ENCODE results near the gene KRTAP4-7.
"Not testable (repeated sequence)": the region's sequence is repeated elsewhere in the genome, so short reads cannot be mapped to it uniquely, and the experiment has no call there.

KRTAP4-7 gene

DNA sequence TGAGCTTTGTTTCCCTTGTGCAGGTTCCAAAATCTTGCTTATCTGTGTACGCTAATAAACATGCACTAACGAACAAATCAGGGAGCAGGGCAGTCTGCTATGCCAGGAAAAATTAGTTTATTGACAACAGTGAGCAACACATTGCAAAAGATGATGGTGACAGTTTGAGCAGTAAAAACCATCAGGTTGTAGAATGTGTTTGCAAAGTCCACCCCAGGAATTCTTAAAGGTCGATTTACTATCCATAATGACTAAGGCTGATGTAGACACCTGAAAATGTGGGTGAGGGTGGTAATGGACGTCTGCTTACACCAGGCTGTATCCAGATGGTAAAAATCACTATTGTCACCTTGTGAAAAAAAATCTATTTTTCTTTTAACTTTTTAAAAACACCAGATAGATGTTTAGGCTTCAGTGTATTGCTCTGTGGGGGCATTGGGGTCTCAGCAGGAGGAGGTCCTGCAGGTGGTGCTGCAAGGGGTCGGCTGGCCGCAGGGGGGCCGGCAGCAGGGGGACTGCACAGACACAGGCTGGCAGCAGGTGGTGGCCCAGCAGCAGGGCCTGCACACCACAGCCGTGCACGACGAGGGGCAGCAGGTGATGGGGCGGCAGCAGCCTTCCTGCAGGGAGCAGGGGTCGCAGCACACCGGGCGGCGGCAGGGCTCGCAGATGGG, 18.8 kb upstream of the KRTAP4-7 start:
- H3K4me1 ChIP-seq (ENCODE audit: control insufficient read depth, insufficient read depth, low read length, poor library complexity, severe bottlenecking); H3K9me3 ChIP-seq (ENCODE audit: control insufficient read depth, low read length); H3K36me3 ChIP-seq (ENCODE audit: control insufficient read depth, insufficient read depth, low read length); H3K27me3 ChIP-seq (replicated peaks; ENCODE audit: control insufficient read depth, insufficient read depth, low read length, poor library complexity, severe bottlenecking); DNase-seq; H3K4me3 ChIP-seq (ENCODE audit: insufficient read depth, low read depth, low read length, poor library complexity, severe bottlenecking); H3K27ac ChIP-seq (ENCODE audit: insufficient read depth, low read length, poor library complexity, severe bottlenecking): not testable (repeated sequence)

- Histone ChIP-seq H3K9me3 (ENCODE audit: control insufficient read depth, low read length) (no peaks in the 10 kb centered on the region), H3K27me3 (replicated peaks; ENCODE audit: control insufficient read depth, insufficient read depth, low read length, poor library complexity, severe bottlenecking) (peaks cover 2% of the 10 kb centered on the region), H3K4me1 (ENCODE audit: control insufficient read depth, insufficient read depth, low read length, poor library complexity, severe bottlenecking) (no peaks in the 10 kb centered on the region), H3K27ac (ENCODE audit: insufficient read depth, low read length, poor library complexity, severe bottlenecking) (no peak within 1 kb of the TSS), H3K4me3 (ENCODE audit: insufficient read depth, low read depth, low read length, poor library complexity, severe bottlenecking) (no peak within 1 kb of the TSS), H3K36me3 (ENCODE audit: control insufficient read depth, insufficient read depth, low read length) (no peaks in the 10 kb centered on the region)
- DNase-seq = no peak
These were observed 17.9 kb upstream of the KRTAP4-7 start, which contains the start of gene KRTAP2-4 for GRCh38 chr17:41065829-41066624. TSS of gene KRTAP2-4 (minus strand) at chr17:41065879. CDS start at chr17:41065845, 34 bp downstream.

GRCh38 chr17:41067281-41067680, 16.7 kb upstream of the KRTAP4-7 start:
- Histone ChIP-seq H3K4me1 (ENCODE audit: control insufficient read depth, insufficient read depth, low read length, poor library complexity, severe bottlenecking) (no peaks in the 10 kb centered on the region), H3K9me3 (ENCODE audit: control insufficient read depth, low read length) (no peaks in the 10 kb centered on the region), H3K27me3 (replicated peaks; ENCODE audit: control insufficient read depth, insufficient read depth, low read length, poor library complexity, severe bottlenecking) (no peaks in the 10 kb centered on the region), H3K36me3 (ENCODE audit: control insufficient read depth, insufficient read depth, low read length) (no peaks in the 10 kb centered on the region), H3K4me3 (ENCODE audit: insufficient read depth, low read depth, low read length, poor library complexity, severe bottlenecking) (no peak overlapping the region), H3K27ac (ENCODE audit: insufficient read depth, low read length, poor library complexity, severe bottlenecking) (no peak overlapping the region)
- no peak for DNase-seq

GRCh38 chr17:41069031-41069430, 14.9 kb upstream of the KRTAP4-7 start:
- Histone ChIP-seq H3K27me3 (replicated peaks; ENCODE audit: control insufficient read depth, insufficient read depth, low read length, poor library complexity, severe bottlenecking) (no peaks in the 10 kb centered on the region), H3K4me1 (ENCODE audit: control insufficient read depth, insufficient read depth, low read length, poor library complexity, severe bottlenecking) (no peaks in the 10 kb centered on the region), H3K9me3 (ENCODE audit: control insufficient read depth, low read length) (no peaks in the 10 kb centered on the region), H3K27ac (ENCODE audit: insufficient read depth, low read length, poor library complexity, severe bottlenecking) (no peak overlapping the region), H3K4me3 (ENCODE audit: insufficient read depth, low read depth, low read length, poor library complexity, severe bottlenecking) (no peak overlapping the region), H3K36me3 (ENCODE audit: control insufficient read depth, insufficient read depth, low read length) (no peaks in the 10 kb centered on the region)
- no peak for DNase-seq

GRCh38 chr17:41071606-41072360, 12.2 kb upstream of the KRTAP4-7 start:
- Histone ChIP-seq H3K4me3 (ENCODE audit: insufficient read depth, low read depth, low read length, poor library complexity, severe bottlenecking) (no peak overlapping the region), H3K27me3 (replicated peaks; ENCODE audit: control insufficient read depth, insufficient read depth, low read length, poor library complexity, severe bottlenecking) (peaks cover 7% of the 10 kb centered on the region), H3K36me3 (ENCODE audit: control insufficient read depth, insufficient read depth, low read length) (no peaks in the 10 kb centered on the region), H3K4me1 (ENCODE audit: control insufficient read depth, insufficient read depth, low read length, poor library complexity, severe bottlenecking) (no peaks in the 10 kb centered on the region), H3K9me3 (ENCODE audit: control insufficient read depth, low read length) (no peaks in the 10 kb centered on the region), H3K27ac (ENCODE audit: insufficient read depth, low read length, poor library complexity, severe bottlenecking) (no peak overlapping the region)
- no peak for DNase-seq

GRCh38 chr17:41073676-41074075, 10.3 kb upstream of the KRTAP4-7 start:
- no peak overlapping the region for H3K4me3 ChIP-seq (ENCODE audit: insufficient read depth, low read depth, low read length, poor library complexity, severe bottlenecking)
- no peaks in the 10 kb centered on the region for H3K4me1 ChIP-seq (ENCODE audit: control insufficient read depth, insufficient read depth, low read length, poor library complexity, severe bottlenecking)
- H3K9me3 ChIP-seq (ENCODE audit: control insufficient read depth, low read length) = no peaks in the 10 kb centered on the region
- no peaks in the 10 kb centered on the region for H3K36me3 ChIP-seq (ENCODE audit: control insufficient read depth, insufficient read depth, low read length)
- H3K27me3 ChIP-seq (replicated peaks; ENCODE audit: control insufficient read depth, insufficient read depth, low read length, poor library complexity, severe bottlenecking) = peaks cover 7% of the 10 kb centered on the region
- no peak for DNase-seq
- no peak overlapping the region for H3K27ac ChIP-seq (ENCODE audit: insufficient read depth, low read length, poor library complexity, severe bottlenecking)

- no peaks in the 10 kb centered on the region for H3K4me1 ChIP-seq (ENCODE audit: control insufficient read depth, insufficient read depth, low read length, poor library complexity, severe bottlenecking)
- H3K4me3 ChIP-seq (ENCODE audit: insufficient read depth, low read depth, low read length, poor library complexity, severe bottlenecking) = no peak overlapping the region
- no peaks in the 10 kb centered on the region for H3K36me3 ChIP-seq (ENCODE audit: control insufficient read depth, insufficient read depth, low read length)
- H3K27ac ChIP-seq (ENCODE audit: insufficient read depth, low read length, poor library complexity, severe bottlenecking) = no peak overlapping the region
- no peaks in the 10 kb centered on the region for H3K9me3 ChIP-seq (ENCODE audit: control insufficient read depth, low read length)
- peaks cover 7% of the 10 kb centered on the region for H3K27me3 ChIP-seq (replicated peaks; ENCODE audit: control insufficient read depth, insufficient read depth, low read length, poor library complexity, severe bottlenecking)
- no peak for DNase-seq
These were observed 7.2 kb upstream of the KRTAP4-7 start for GRCh38 chr17:41076788-41077187.

DNA sequence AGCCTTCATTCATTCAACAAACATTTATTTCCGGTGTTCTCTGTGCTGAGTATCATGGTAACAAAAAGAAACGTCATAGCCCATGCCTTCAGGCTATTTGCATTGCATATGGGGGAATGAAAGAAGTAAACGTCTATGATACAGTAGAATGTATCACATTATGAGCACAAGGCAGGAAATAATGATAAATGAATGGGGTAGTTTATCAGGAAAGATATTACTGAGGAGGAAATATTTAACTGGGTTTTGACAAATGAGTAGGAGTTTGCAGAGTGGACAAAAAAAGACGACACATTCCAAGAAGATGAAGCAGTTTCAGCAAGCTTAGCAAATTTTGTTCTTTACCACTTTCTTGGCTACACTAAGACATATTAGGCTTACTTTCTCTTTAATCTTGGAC, 1.3 kb upstream of the KRTAP4-7 start:
- Histone ChIP-seq H3K4me1 (ENCODE audit: control insufficient read depth, insufficient read depth, low read length, poor library complexity, severe bottlenecking) (no peaks in the 10 kb centered on the region), H3K36me3 (ENCODE audit: control insufficient read depth, insufficient read depth, low read length) (no peaks in the 10 kb centered on the region), H3K27me3 (replicated peaks; ENCODE audit: control insufficient read depth, insufficient read depth, low read length, poor library complexity, severe bottlenecking) (no peaks in the 10 kb centered on the region), H3K4me3 (ENCODE audit: insufficient read depth, low read depth, low read length, poor library complexity, severe bottlenecking) (no peak overlapping the region), H3K9me3 (ENCODE audit: control insufficient read depth, low read length) (no peaks in the 10 kb centered on the region), H3K27ac (ENCODE audit: insufficient read depth, low read length, poor library complexity, severe bottlenecking) (no peak overlapping the region)
- DNase-seq = no peak

DNA sequence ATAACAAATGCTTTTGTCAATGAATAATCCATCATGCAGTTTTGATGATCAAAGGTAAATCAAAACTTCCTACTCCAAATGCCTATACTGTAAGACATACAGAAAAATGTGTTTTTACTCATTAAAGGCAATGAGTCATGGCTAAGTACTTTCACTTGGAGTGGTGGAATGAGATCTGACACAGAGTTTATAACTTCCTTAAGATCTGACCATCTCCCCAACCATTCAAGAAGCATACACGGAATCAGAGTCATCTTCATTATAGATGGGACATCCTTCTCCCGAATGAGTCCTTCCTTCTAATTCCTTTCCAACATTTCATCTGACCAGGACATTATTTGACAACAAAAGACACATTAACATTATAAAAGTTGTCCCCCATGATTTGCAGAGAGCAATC, 523 bp upstream of the KRTAP4-7 start:
- not testable (repeated sequence) for H3K4me3 ChIP-seq (ENCODE audit: insufficient read depth, low read depth, low read length, poor library complexity, severe bottlenecking); H3K36me3 ChIP-seq (ENCODE audit: control insufficient read depth, insufficient read depth, low read length); H3K27ac ChIP-seq (ENCODE audit: insufficient read depth, low read length, poor library complexity, severe bottlenecking); H3K4me1 ChIP-seq (ENCODE audit: control insufficient read depth, insufficient read depth, low read length, poor library complexity, severe bottlenecking); H3K27me3 ChIP-seq (replicated peaks; ENCODE audit: control insufficient read depth, insufficient read depth, low read length, poor library complexity, severe bottlenecking); H3K9me3 ChIP-seq (ENCODE audit: control insufficient read depth, low read length); DNase-seq
